OCI-LY7 (cell line): ENCODE data around the gene CECR2. TPM values are rescaled to one million over a fixed set of nuclear protein-coding genes. Genes with fewer than 3 reads are reported as not detected.

Experiments
- BruUV-seq: library from RNA; stranded (reverse); fragments of 400-500 nt; replicated peaks from 2 replicates; lab custom pipeline; 2021; lab: Mats Ljungman, UMichigan
- CTCF ChIA-PET: fragments of 300-600 bp; sonication (Branson Sonifier 250); formaldehyde crosslinking; loops from one replicate; lab custom pipeline; 2022; ENCODE audit warnings: antibody characterized with exemption; ENCODE audit not compliant: unreplicated experiment; lab: Charles Lee
- POLR2A ChIA-PET: fragments of 300-600 bp; sonication (Branson Sonifier 250); formaldehyde crosslinking; loops from one replicate; lab custom pipeline; 2022; ENCODE audit warnings: antibody characterized with exemption; lab: Charles Lee
- DNase-seq: peaks from one replicate; pipeline ENCODE4 v3.0.0-alpha.2; 2015; ENCODE audit warnings: low spot score
- H2AFZ ChIP-seq: fragments of 200-600 bp; sonication (generic), shearing (Covaris generic); 2 replicates; pipeline ENCODE4 v1.6.1; 2014; ENCODE audit warnings: mild to moderate bottlenecking, antibody characterized with exemption, low read length, moderate library complexity
- H3K27ac ChIP-seq: fragments of 200-600 bp; sonication (generic); 2 replicates; pipeline ENCODE4 v1.5.1; 2014; ENCODE audit warnings: mixed run types, low read depth, mild to moderate bottlenecking, moderate library complexity, low read length, inconsistent platforms; ENCODE audit not compliant: poor library complexity, severe bottlenecking
- H3K36me3 ChIP-seq: fragments of 200-600 bp; sonication (generic); 2 replicates; pipeline ENCODE4 v1.6.1; 2014; ENCODE audit warnings: mild to moderate bottlenecking, antibody characterized with exemption, low read length, moderate library complexity, mixed read lengths; ENCODE audit not compliant: insufficient read depth
- H3K4me1 ChIP-seq: fragments of 200-600 bp; sonication (generic); 2 replicates; pipeline ENCODE4 v1.5.1; 2014; ENCODE audit warnings: mild to moderate bottlenecking, low read length; ENCODE audit not compliant: insufficient read depth, poor library complexity, severe bottlenecking
- H3K4me2 ChIP-seq: fragments of 200-600 bp; sonication (generic); 2 replicates; pipeline ENCODE4 v1.6.1; 2014; ENCODE audit warnings: mild to moderate bottlenecking, low read length
- H3K4me3 ChIP-seq: fragments of 200-600 bp; sonication (generic); 2 replicates; pipeline ENCODE4 v1.5.1; 2014; ENCODE audit warnings: mild to moderate bottlenecking, low read depth, low read length; ENCODE audit not compliant: poor library complexity, severe bottlenecking
- H3K79me2 ChIP-seq: fragments of 200-600 bp; sonication (generic); 2 replicates; pipeline ENCODE4 v1.6.1; 2016; ENCODE audit warnings: low read depth, mild to moderate bottlenecking, low read length, moderate library complexity, mixed read lengths; ENCODE audit not compliant: insufficient read depth
- H3K9me2 ChIP-seq: fragments of 200-600 bp; sonication (generic); 2 replicates; pipeline ENCODE4 v1.6.1; 2016; ENCODE audit warnings: mild to moderate bottlenecking, low read length, mixed read lengths; ENCODE audit not compliant: insufficient read depth
- H3K9me3 ChIP-seq: fragments of 200-600 bp; sonication (generic); 2 replicates; pipeline ENCODE4 v1.6.1; 2014; ENCODE audit warnings: mild to moderate bottlenecking, mixed run types, low read length, mixed read lengths
- H4K20me1 ChIP-seq: fragments of 200-600 bp; sonication (generic); 2 replicates; pipeline ENCODE4 v1.6.1; 2014; ENCODE audit warnings: mild to moderate bottlenecking, antibody characterized with exemption, low read length, moderate library complexity, mixed read lengths; ENCODE audit not compliant: insufficient read depth
- CTCF ChIP-seq: fragments of 200-600 bp; sonication (generic); conservative IDR thresholded peaks from 2 replicates; pipeline ENCODE4 v1.5.1; 2014; ENCODE audit warnings: mild to moderate bottlenecking, antibody characterized with exemption, low read length, moderate library complexity, mixed read lengths
- EZH2phosphoT487 ChIP-seq: fragments of 200-600 bp; sonication (generic); IDR thresholded peaks from 2 replicates; pipeline ENCODE4 v1.6.1; 2018; ENCODE audit warnings: low read depth, borderline replicate concordance, mild to moderate bottlenecking, mixed run types, antibody characterized with exemption, low read length, moderate library complexity, mixed read lengths
- intact Hi-C: fragments of 100-400 bp; cut with micrococcal nuclease; formaldehyde crosslinking; loops from one replicate; pipeline ENCODE4 v1.10.0; 2022; ENCODE audit not compliant: unreplicated experiment
- total RNA-seq, 2 experiments: library from RNA; depleted of rRNA in 1 of 2; stranded (reverse); fragments of >200 nt in 1 of 2; shearing (Covaris generic) in 1 of 2; gene quantifications; 2 replicates each; pipeline ENCODE4 v1.2.3, GENCODE V29; 2014 to 2022

The CECR2 gene
- total RNA-seq, 2 experiments from 2014 or later, result 0.09 to 0.53 TPM

GRCh38 chr22:17512960-17513359 is 143.7 kb downstream of the CECR2 start:
- BruUV-seq, result no TSS peak
- DNase-seq, result no peak

GRCh38 chr22:17513612-17514011 is 144.4 kb downstream of the CECR2 start:
- no peak overlapping the region for H2AFZ ChIP-seq
- no peaks in the 10 kb centered on the region for H4K20me1 ChIP-seq
- no peaks in the 10 kb centered on the region for H3K79me2 ChIP-seq
- no peaks in the 10 kb centered on the region for H3K36me3 ChIP-seq
- H3K9me2 ChIP-seq, result no peaks in the 10 kb centered on the region
- no peak for DNase-seq
- H3K4me1 ChIP-seq, result no peaks in the 10 kb centered on the region
- TF ChIP-seq EZH2phosphoT487, result no peak
- no peak for TF ChIP-seq CTCF
- no peaks in the 10 kb centered on the region for H3K9me3 ChIP-seq
- ChIA-PET POLR2A (no interaction called here), CTCF (no interaction called here)
- intact Hi-C loops, result no loop called here
- no peak overlapping the region for H3K4me3 ChIP-seq
- BruUV-seq, result no TSS peak
- H3K27ac ChIP-seq, result no peak overlapping the region
- H3K4me2 ChIP-seq, result no peak overlapping the region

More at GRCh38 chr22:17512960-17513359, 143.7 kb downstream of the CECR2 start:
- Histone ChIP-seq H3K36me3 (no peaks in the 10 kb centered on the region), H3K79me2 (no peaks in the 10 kb centered on the region), H3K9me2 (no peaks in the 10 kb centered on the region), H2AFZ (no peak overlapping the region), H3K4me1 (no peaks in the 10 kb centered on the region), H3K4me3 (no peak overlapping the region), H3K9me3 (no peaks in the 10 kb centered on the region), H4K20me1 (no peaks in the 10 kb centered on the region), H3K4me2 (no peak overlapping the region), H3K27ac (no peak overlapping the region)
- intact Hi-C loops, result no loop called here
- ChIA-PET POLR2A (interaction anchor here (0.6 kb wide), 1 partner anchor 347 kb away, joined by 9 read pairs; no protein-coding TSS in a partner anchor), CTCF (no interaction called here)
- no peak for TF ChIP-seq CTCF
- TF ChIP-seq EZH2phosphoT487, result no peak

GRCh38 chr22:17514084-17514483 is 144.8 kb downstream of the CECR2 start:
- POLR2A ChIA-PET, result no interaction called here
- CTCF ChIA-PET, result no interaction called here
- Histone ChIP-seq H3K79me2 (no peaks in the 10 kb centered on the region), H3K4me1 (no peaks in the 10 kb centered on the region), H4K20me1 (no peaks in the 10 kb centered on the region), H3K27ac (no peak overlapping the region), H3K4me3 (no peak overlapping the region), H3K9me3 (no peaks in the 10 kb centered on the region), H3K4me2 (no peak overlapping the region), H3K9me2 (no peaks in the 10 kb centered on the region), H2AFZ (no peak overlapping the region), H3K36me3 (no peaks in the 10 kb centered on the region)
- intact Hi-C loops, result no loop called here
- DNase-seq, result no peak
- no peak for TF ChIP-seq CTCF
- TF ChIP-seq EZH2phosphoT487, result no peak
- no TSS peak for BruUV-seq
